A549 (cell line): ENCODE results near the gene SHBG. TPM values are rescaled to one million over a fixed set of nuclear protein-coding genes. Genes with fewer than 3 reads are reported as not detected.
"Not testable (repeated sequence)": the region's sequence is repeated elsewhere in the genome, so short reads cannot be mapped to it uniquely, and the experiment has no call there.

Source experiments
- ATAC-seq, 2 experiments: fragments of 200-7000 bp in 1 of 2; fragments of >200 bp in 1 of 2; cut with Nextera tagmentation in 1 of 2; cut with Tn5 transposase in 1 of 2; 3 replicates each; pipeline versions ENCODE4 v1.8.0 to v1.9.1; 2018 to 2020; ENCODE audit warnings: mild to moderate bottlenecking in 1 of 2, moderate library complexity in 1 of 2
- CTCF ChIA-PET: fragments of 300-600 bp; sonication (Branson Sonifier 250); formaldehyde crosslinking; extraction: SDS; loops from one replicate; lab custom pipeline; 2021; ENCODE audit warnings: antibody characterized with exemption, inconsistent platforms; lab: Yijun Ruan, JAX
- POLR2A ChIA-PET: fragments of 350-600 bp; formaldehyde crosslinking; extraction: SDS; loops from one replicate; lab custom pipeline; 2021; ENCODE audit warnings: antibody characterized with exemption, inconsistent platforms; lab: Yijun Ruan, JAX
- DNase-seq, 2 experiments: peaks; one replicate each; pipeline versions ENCODE4 v3.0.0 to v3.0.0-alpha.2; 2011 to 2016; ENCODE audit warnings: low read depth in 1 of 2, low spot score in 1 of 2
- FAIRE-seq: peaks from 2 replicates; lab custom pipeline; 2011; peaks lifted over from hg19 to GRCh38; lab: Jason Lieb, UNC
- H3K27ac ChIP-seq, 2 experiments: fragments of >200 bp; sonication (Bioruptor Twin); formaldehyde crosslinking; 3 replicates each; pipeline ENCODE4 v1.5.1; 2016 to 2017
- H3K4me1 ChIP-seq: fragments of >200 bp; sonication (Bioruptor Twin); formaldehyde crosslinking; 3 replicates; pipeline ENCODE4 v1.6.1; 2016
- H3K4me2 ChIP-seq: fragments of >200 bp; sonication (Bioruptor Twin); formaldehyde crosslinking; 3 replicates; pipeline ENCODE4 v1.6.1; 2016
- H3K4me3 ChIP-seq: fragments of >200 bp; sonication (Bioruptor Twin); formaldehyde crosslinking; 3 replicates; pipeline ENCODE4 v1.5.1; 2016
- H3K9me3 ChIP-seq: fragments of >200 bp; sonication (Bioruptor Twin); formaldehyde crosslinking; 3 replicates; pipeline ENCODE4 v1.6.1; 2016
- CHD2 ChIP-seq: fragments of 150-350 bp; IDR thresholded peaks from 2 replicates; pipeline ENCODE4 v1.6.1; 2014; ENCODE audit warnings: low read length; ENCODE audit not compliant: partially characterized antibody
- E2F6 ChIP-seq: IDR thresholded peaks from 2 replicates; pipeline ENCODE4 v1.6.1; 2012; ENCODE audit warnings: low read depth, borderline replicate concordance
- EP300 ChIP-seq, 2 experiments: fragments of >200 bp; sonication (Bioruptor Twin); formaldehyde crosslinking; IDR thresholded peaks; 2 replicates in 1 of 2; 3 replicates in 1 of 2; pipeline ENCODE4 v1.6.1; 2016 to 2017
- FOSB ChIP-seq: fragments of 250-450 bp; sonication (Bioruptor Pico); IDR thresholded peaks from 2 replicates; pipeline ENCODE4 v1.5.0; 2020; ENCODE audit warnings: mild to moderate bottlenecking, moderate library complexity
- FOSL2 ChIP-seq, 2 experiments: fragments of 450-650 bp in 1 of 2; fragments of >200 bp in 1 of 2; sonication (Bioruptor Twin) in 1 of 2; formaldehyde crosslinking; IDR thresholded peaks; 2 replicates each; pipeline versions ENCODE4 v1.5.0 to v1.6.1; 2016 to 2020; ENCODE audit warnings: mild to moderate bottlenecking in 1 of 2, moderate library complexity in 1 of 2
- GATA3 ChIP-seq: IDR thresholded peaks from 2 replicates; pipeline ENCODE4 v1.6.1; 2012; ENCODE audit warnings: borderline replicate concordance
- HES2 ChIP-seq: fragments of >200 bp; sonication (Bioruptor Twin); formaldehyde crosslinking; IDR thresholded peaks from 2 replicates; pipeline ENCODE4 v1.6.1; 2016
- HEYL ChIP-seq: fragments of 250-450 bp; sonication (Bioruptor Pico); IDR thresholded peaks from 2 replicates; pipeline ENCODE4 v1.8.0; 2021; ENCODE audit warnings: mild to moderate bottlenecking, moderate library complexity
- HMGXB4 ChIP-seq: fragments of 250-450 bp; sonication (Bioruptor Pico); IDR thresholded peaks from 2 replicates; pipeline ENCODE4 v1.5.0; 2021; ENCODE audit warnings: mild to moderate bottlenecking, moderate library complexity, borderline replicate concordance
- HOXA7 ChIP-seq: fragments of 250-450 bp; sonication (Bioruptor Pico); IDR thresholded peaks from 2 replicates; pipeline ENCODE4 v1.5.0; 2020; ENCODE audit warnings: mild to moderate bottlenecking, moderate library complexity
- JUN ChIP-seq, 2 experiments: fragments of >200 bp; sonication (Bioruptor Twin); formaldehyde crosslinking; IDR thresholded peaks; 2 replicates in 1 of 2; 3 replicates in 1 of 2; pipeline ENCODE4 v1.6.1; 2016 to 2017
- KDM5A ChIP-seq: fragments of 200-600 bp; sonication (generic); IDR thresholded peaks from 2 replicates; pipeline ENCODE4 v1.6.1; 2016; ENCODE audit warnings: antibody characterized with exemption, mild to moderate bottlenecking
- MAFK ChIP-seq: fragments of 450-650 bp; IDR thresholded peaks from 2 replicates; pipeline ENCODE4 v1.6.1; 2014; ENCODE audit not compliant: partially characterized antibody
- MAZ ChIP-seq: fragments of 150-350 bp; IDR thresholded peaks from 2 replicates; pipeline ENCODE4 v1.6.1; 2014; ENCODE audit warnings: antibody characterized with exemption, low read depth, low read length, borderline replicate concordance
- NPAS2 ChIP-seq: fragments of 250-450 bp; sonication (Bioruptor Pico); IDR thresholded peaks from 2 replicates; pipeline ENCODE4 v1.8.0; 2022; ENCODE audit warnings: mild to moderate bottlenecking, moderate library complexity, borderline replicate concordance
- NR3C1 ChIP-seq: fragments of >200 bp; sonication (Bioruptor Twin); formaldehyde crosslinking; IDR thresholded peaks from 3 replicates; pipeline ENCODE4 v1.6.1; 2017
- RARB ChIP-seq: fragments of 250-450 bp; sonication (Bioruptor Pico); IDR thresholded peaks from 2 replicates; pipeline ENCODE4 v1.8.0; 2021; ENCODE audit warnings: mild to moderate bottlenecking, moderate library complexity
- RCOR1 ChIP-seq: fragments of 150-350 bp; IDR thresholded peaks from 2 replicates; pipeline ENCODE4 v1.6.1; 2014; ENCODE audit warnings: antibody characterized with exemption, low read length, low read depth
- RNF2 ChIP-seq: fragments of 200-600 bp; sonication (generic); IDR thresholded peaks from 2 replicates; pipeline ENCODE4 v1.6.1; 2016; ENCODE audit warnings: low read depth, mild to moderate bottlenecking, antibody characterized with exemption, moderate library complexity, borderline replicate concordance
- SREBF2 ChIP-seq: fragments of 450-650 bp; IDR thresholded peaks from 2 replicates; pipeline ENCODE4 v1.6.1; 2014; ENCODE audit warnings: mild to moderate bottlenecking, moderate library complexity
- TFCP2L1 ChIP-seq: fragments of 250-450 bp; sonication (Bioruptor Pico); IDR thresholded peaks from 2 replicates; pipeline ENCODE4 v1.5.0; 2021; ENCODE audit warnings: mild to moderate bottlenecking
- ZC3H11A ChIP-seq: fragments of 450-650 bp; IDR thresholded peaks from 2 replicates; pipeline ENCODE4 v1.6.1; 2014; ENCODE audit warnings: antibody characterized with exemption, mild to moderate bottlenecking
- ZFP36 ChIP-seq: fragments of 450-650 bp; IDR thresholded peaks from 2 replicates; pipeline ENCODE4 v1.6.1; 2014; ENCODE audit warnings: borderline replicate concordance; ENCODE audit not compliant: partially characterized antibody
- ZSCAN20 ChIP-seq: fragments of 250-450 bp; sonication (Bioruptor Pico); IDR thresholded peaks from 2 replicates; pipeline ENCODE4 v1.8.0; 2022; ENCODE audit warnings: mild to moderate bottlenecking, moderate library complexity
- WGBS: methylation state at CpG from one replicate; pipeline ENCODE4 v1.1.6; 2017; ENCODE audit errors: missing lambda C conversion rate; 5-methylcytosine and 5-hydroxymethylcytosine counted together
- polyA plus RNA-seq, 4 experiments: library from polyadenylated mRNA; depleted of rRNA in 3 of 4; stranded (reverse); fragments of >200 nt; fragmentation: RNase III in 1 of 4; extraction: RNeasy Plus Mini Kit Qiagen cat#74134 plus additional on column Dnase treatment in 1 of 4; gene quantifications; 2 replicates in 3 of 4; 3 replicates in 1 of 4; pipeline ENCODE4 v1.2.3, GENCODE V29; 2011 to 2017
- TF ChIP-seq, protein P1 (sequence below): fragments of 150-350 bp; IDR thresholded peaks from 2 replicates; pipeline ENCODE4 v1.6.1; 2014; ENCODE audit warnings: low read depth, mild to moderate bottlenecking, low read length
- TF ChIP-seq, protein P2 (sequence below): fragments of >200 bp; sonication (Bioruptor Twin); formaldehyde crosslinking; IDR thresholded peaks from 3 replicates; pipeline ENCODE4 v1.5.1; 2016
- TF ChIP-seq, protein P3 (sequence below): IDR thresholded peaks from 2 replicates; pipeline ENCODE4 v1.6.1; 2012

The SHBG gene
- polyA plus RNA-seq, 2 of the 4 experiments (the other 2 are of a cell fraction): 0.31 to 0.63 TPM

DNA sequence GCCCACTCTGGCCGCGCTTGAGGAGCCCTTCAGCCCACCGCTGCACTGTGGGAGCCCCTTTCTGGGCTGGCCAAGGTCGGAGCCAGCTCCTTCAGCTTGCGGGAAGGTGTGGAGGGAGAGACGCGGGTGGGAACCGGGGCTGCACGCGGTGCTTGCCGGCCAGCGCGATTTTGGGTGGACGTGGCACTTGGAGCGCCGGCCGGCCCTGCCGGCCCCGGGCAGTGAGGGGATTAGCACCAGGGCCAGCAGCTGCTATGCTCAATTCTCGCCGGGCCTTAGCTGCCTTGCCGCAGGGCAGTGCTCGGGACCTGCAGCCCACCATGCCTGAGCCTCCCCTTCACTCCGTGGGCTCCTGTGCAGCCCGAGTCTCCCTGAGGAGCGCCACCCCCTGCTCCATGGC is 10.8 kb downstream of the SHBG start (continued):
- no peak for TF ChIP-seq HMGXB4 (CRISPR knock-in tag)

DNA sequence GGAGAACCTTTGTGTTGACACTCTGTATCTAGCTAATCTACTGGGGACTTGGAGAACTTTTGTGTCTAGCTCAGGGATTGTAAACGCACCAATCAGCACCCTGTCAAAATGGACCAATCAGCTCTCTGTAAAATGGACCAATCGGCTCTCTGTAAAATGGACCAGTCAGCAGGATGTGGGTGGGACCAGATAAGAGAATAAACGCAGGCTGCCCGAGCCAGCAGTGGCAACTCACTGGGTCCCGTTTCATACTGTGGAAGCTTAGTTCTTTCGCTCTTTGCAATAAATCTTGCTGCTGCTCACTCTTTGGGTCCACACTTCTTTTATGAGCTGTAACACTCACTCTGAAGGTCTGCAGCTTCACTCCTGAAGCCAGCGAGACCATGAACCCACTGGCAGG is 11.7 kb downstream of the SHBG start:
- ChIA-PET POLR2A (interaction anchor here (0.9 to 1.1 kb wide), 2 partner anchors 45 to 46 kb away, joined by 3 to 5 read pairs; partner anchors contain the start of gene TP53), CTCF (interaction anchor here (0.9 to 5.0 kb wide), 6 partner anchors 9 to 46 kb away, joined by 3 to 44 read pairs (median 5); partner anchors contain the start of genes SHBG, TP53 and WRAP53)
- peak; percentile 67 for TF ChIP-seq MAFK
- not testable (repeated sequence) for DNase-seq, H3K9me3 ChIP-seq, ATAC-seq, H3K4me1 ChIP-seq, H3K4me3 ChIP-seq, H3K4me2 ChIP-seq, H3K27ac ChIP-seq, FAIRE-seq
- 48% methylated on average over 7 of the region's 7 CpGs for WGBS

DNA sequence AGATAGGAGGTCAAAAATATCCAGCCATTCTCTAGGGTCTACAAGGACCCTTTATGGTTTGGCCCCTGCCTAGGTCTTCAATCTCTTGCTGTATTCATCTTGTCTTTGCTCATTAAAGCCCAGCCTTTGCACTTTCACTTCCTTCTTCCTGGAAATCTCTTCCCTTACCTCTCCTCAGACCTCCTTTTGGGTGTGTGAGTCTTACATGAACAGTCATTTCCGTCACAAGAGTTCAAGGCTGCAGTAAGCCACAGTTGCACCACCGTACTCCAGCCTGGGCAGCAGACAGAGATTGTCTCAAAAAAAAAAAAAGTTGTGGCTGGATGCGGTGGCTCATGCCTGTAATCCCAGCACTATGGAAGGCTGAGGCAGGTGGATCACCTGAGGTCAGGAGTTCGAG is 14.8 kb downstream of the SHBG start:
- Histone ChIP-seq H3K4me3 (no peak overlapping the region), H3K4me1 (no peaks in the 10 kb centered on the region), H3K4me2 (no peak overlapping the region), H3K27ac (no peak overlapping the region), H3K9me3 (no peaks in the 10 kb centered on the region)
- no peak for TF ChIP-seq ZFP36
- TF ChIP-seq RARB (CRISPR knock-in tag): no peak
- no peak for TF ChIP-seq FOSB (CRISPR knock-in tag)
- TF ChIP-seq HOXA7 (CRISPR knock-in tag): no peak
- TF ChIP-seq, protein P1, sequence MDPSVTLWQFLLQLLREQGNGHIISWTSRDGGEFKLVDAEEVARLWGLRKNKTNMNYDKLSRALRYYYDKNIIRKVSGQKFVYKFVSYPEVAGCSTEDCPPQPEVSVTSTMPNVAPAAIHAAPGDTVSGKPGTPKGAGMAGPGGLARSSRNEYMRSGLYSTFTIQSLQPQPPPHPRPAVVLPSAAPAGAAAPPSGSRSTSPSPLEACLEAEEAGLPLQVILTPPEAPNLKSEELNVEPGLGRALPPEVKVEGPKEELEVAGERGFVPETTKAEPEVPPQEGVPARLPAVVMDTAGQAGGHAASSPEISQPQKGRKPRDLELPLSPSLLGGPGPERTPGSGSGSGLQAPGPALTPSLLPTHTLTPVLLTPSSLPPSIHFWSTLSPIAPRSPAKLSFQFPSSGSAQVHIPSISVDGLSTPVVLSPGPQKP: no peak
- TF ChIP-seq FOSL2 (IDR thresholded peaks at IDR 0.05): no peak
- TF ChIP-seq FOSL2 (CRISPR knock-in tag; IDR thresholded peaks at IDR 0.05): no peak
- no peak for TF ChIP-seq RCOR1
- TF ChIP-seq HES2: no peak
- TF ChIP-seq NPAS2 (CRISPR knock-in tag): no peak
- TF ChIP-seq MAZ: no peak
- TF ChIP-seq ZC3H11A: no peak
- TF ChIP-seq JUN (IDR thresholded peaks at IDR 0.05): no peak
- TF ChIP-seq NR3C1: no peak
- CTCF ChIA-PET: interaction anchor here (8.0 kb wide), 1 partner anchor 11 kb away, joined by 80 read pairs; no protein-coding TSS in a partner anchor
- DNase-seq: no peak
- no peak for FAIRE-seq
- WGBS: 80% methylated on average over 4 of the region's 4 CpGs
- no peak for ATAC-seq
- POLR2A ChIA-PET: interaction anchor here (0.7 kb wide), 1 partner anchor 38 kb away, joined by 4 read pairs; no protein-coding TSS in a partner anchor

GRCh38 chr17:7646457-7646856 is 16.5 kb downstream of the SHBG start:
- Histone ChIP-seq H3K9me3 (no peaks in the 10 kb centered on the region), H3K4me1 (peaks cover 13% of the 10 kb centered on the region; the same call in 1 of the 3 replicates), H3K4me2 (no peak overlapping the region), H3K27ac (no peak overlapping the region), H3K4me3 (no peak overlapping the region)
- WGBS: 64% methylated on average over 8 of the region's 9 CpGs
- no peak for FAIRE-seq
- no peak for DNase-seq
- POLR2A ChIA-PET: no interaction called here
- no peak for ATAC-seq
- CTCF ChIA-PET: interaction anchor here (0.6 to 8.0 kb wide), 10 partner anchors 9 to 245 kb away, joined by 3 to 80 read pairs (median 4); partner anchors contain the start of genes SAT2 and TP53
- TF ChIP-seq KDM5A (no peak), GATA3 (no peak), JUN (IDR thresholded peaks at IDR 0.05) (no peak), ZSCAN20 (no peak), SREBF2 (no peak), HEYL (no peak), RARB (CRISPR knock-in tag) (no peak), RNF2 (no peak), CHD2 (no peak), TFCP2L1 (CRISPR knock-in tag) (no peak), E2F6 (no peak), EP300 (IDR thresholded peaks at IDR 0.05) (no peak)
- TF ChIP-seq, protein P2, sequence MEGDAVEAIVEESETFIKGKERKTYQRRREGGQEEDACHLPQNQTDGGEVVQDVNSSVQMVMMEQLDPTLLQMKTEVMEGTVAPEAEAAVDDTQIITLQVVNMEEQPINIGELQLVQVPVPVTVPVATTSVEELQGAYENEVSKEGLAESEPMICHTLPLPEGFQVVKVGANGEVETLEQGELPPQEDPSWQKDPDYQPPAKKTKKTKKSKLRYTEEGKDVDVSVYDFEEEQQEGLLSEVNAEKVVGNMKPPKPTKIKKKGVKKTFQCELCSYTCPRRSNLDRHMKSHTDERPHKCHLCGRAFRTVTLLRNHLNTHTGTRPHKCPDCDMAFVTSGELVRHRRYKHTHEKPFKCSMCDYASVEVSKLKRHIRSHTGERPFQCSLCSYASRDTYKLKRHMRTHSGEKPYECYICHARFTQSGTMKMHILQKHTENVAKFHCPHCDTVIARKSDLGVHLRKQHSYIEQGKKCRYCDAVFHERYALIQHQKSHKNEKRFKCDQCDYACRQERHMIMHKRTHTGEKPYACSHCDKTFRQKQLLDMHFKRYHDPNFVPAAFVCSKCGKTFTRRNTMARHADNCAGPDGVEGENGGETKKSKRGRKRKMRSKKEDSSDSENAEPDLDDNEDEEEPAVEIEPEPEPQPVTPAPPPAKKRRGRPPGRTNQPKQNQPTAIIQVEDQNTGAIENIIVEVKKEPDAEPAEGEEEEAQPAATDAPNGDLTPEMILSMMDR: no peak
- TF ChIP-seq, protein P3, sequence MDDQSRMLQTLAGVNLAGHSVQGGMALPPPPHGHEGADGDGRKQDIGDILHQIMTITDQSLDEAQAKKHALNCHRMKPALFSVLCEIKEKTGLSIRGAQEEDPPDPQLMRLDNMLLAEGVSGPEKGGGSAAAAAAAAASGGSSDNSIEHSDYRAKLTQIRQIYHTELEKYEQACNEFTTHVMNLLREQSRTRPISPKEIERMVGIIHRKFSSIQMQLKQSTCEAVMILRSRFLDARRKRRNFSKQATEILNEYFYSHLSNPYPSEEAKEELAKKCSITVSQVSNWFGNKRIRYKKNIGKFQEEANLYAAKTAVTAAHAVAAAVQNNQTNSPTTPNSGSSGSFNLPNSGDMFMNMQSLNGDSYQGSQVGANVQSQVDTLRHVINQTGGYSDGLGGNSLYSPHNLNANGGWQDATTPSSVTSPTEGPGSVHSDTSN: no peak
